ENCODE measurements around the gene USH1C.

Gene USH1C

DNA sequence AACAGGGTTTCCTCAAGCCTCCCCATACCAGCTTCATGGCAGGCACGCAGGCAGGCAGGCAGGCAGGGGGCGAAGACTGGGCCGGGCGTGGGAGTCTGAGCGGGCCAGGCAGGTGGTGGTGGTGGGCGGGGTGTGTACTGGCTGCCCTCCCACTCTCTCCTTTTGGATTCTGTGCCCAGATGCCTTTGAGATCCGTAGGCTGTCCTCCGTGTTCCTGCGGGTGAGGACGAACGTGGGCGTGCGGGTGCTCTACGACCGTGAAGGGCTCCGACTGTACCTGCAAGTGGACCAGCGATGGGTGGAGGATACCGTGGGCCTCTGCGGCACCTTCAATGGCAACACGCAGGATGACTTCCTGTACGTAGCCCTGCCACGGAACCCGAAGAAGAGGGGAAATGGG, 25.8 kb upstream of the USH1C start:
- DNase-seq (ENCODE audit: low spot score) = no peak

DNA sequence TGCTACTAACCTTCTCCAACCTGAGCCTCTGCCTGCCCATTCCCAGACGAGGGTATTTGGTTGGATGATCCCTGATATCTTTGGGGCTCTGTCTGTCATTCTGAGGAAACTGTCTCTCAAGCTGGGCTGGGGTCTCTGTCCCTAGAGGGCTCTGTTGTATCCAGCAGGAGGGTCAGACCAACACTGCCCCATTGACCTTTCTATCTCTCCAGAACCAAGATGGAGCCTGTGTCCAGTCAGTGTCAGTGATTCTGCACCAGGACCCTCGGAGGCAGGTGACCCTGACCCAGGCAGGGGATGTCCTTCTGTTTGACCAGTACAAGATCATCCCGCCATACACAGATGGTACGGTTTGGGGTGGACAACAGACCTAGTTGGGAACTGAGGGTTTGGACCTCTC, 24.7 kb upstream of the USH1C start:
- no peak for DNase-seq (ENCODE audit: low spot score)

- DNase-seq (ENCODE audit: low spot score) = no peak
Measured at GRCh38 chr11:17564687-17565042, 20.4 kb upstream of the USH1C start.

DNA sequence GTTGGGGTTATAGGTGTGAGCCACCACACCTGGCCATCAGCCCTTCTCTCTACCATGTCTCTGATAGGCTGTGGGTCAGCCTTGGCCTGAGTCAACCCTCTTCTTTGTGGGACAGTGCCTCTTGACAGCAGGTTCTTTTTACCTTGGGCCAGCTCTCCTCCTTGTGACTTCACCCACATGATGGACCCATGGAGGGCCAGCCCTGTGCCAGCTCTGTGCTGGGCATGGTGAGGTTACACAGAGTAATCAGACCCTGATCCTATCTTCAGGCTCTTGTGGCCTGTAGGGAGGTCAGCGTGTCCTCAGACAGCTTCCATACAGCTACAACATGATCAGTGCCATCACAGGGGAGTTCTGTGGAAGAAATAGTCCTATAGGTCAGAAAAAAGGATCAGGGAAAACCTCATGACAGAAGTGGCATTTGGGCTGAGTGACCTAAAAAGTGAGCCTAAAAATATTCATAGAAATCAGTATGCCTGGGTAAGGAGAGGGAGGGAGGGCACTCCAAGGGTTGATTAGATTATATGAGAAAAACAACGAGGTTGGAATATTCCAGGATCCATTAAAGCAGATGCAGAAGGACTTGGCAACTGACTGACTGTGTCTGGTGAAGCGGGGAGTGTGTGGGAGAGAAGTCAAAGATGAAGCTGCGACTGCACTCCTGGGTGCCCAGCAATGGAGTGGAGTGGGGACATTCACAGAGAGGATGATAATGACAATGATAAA, 19.9 kb upstream of the USH1C start:
- DNase-seq (ENCODE audit: low spot score) = no peak

DNA sequence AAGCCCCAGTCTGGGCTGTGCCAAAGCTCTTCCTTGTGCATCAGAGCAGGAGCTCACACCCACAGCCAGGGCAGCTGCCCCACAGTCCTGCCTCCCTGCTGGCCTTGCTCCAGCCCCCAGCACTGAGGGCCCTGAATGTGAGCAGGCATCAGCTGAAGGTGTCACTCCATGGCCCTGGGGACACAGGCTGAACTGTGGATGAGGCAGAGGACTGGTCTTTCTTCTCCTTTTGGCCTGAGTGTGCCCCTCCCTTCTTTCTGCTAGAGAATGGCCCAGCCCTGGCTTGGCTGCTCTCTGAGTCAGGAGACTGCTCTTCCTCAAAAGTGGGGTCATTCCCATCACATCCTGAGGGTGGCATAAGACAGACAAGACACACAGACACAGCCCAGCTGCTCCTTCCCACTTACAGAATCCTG, 19.0 kb upstream of the USH1C start:
- no peak for DNase-seq (ENCODE audit: low spot score)

DNA sequence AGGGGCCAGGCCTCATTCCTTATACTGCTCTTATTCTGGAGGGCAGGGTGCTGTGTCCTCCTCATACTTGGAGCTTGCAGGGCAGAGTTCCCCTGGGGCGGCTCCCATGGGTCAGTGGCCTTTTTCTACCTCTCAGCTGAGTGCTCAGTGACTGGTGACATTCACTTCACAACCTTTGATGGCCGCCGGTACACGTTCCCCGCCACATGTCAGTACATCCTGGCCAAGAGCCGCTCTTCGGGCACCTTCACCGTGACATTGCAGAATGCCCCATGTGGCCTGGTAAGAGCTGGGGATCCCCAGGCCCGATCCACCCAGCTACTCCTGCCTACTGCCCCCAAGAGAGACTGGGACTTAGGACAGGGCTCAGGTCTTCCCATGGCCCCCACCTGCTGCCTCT, 17.3 kb upstream of the USH1C start:
- DNase-seq (ENCODE audit: low spot score) = no peak

DNA sequence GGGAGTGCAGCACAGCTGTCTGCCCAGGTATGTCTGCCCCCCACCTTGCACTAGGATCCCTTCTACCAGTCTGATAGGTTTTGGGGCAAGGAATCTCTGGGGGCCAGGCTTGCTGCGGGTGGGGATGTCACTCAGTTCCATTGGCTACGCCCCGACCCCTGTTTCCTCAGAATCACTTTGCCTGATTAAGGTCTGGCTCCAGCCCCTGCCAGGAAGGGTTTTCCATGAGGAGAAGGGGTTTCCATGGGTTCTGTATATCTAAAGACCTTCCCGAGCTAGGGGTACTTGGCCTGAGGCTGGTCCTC, 16.8 kb upstream of the USH1C start:
- no peak for DNase-seq (ENCODE audit: low spot score)

GRCh38 chr11:17560281-17561110, 16.3 kb upstream of the USH1C start:
- no peak for DNase-seq (ENCODE audit: low spot score)

- no peak for DNase-seq (ENCODE audit: low spot score)
Measured at GRCh38 chr11:17559341-17560087, 15.3 kb upstream of the USH1C start.

DNA sequence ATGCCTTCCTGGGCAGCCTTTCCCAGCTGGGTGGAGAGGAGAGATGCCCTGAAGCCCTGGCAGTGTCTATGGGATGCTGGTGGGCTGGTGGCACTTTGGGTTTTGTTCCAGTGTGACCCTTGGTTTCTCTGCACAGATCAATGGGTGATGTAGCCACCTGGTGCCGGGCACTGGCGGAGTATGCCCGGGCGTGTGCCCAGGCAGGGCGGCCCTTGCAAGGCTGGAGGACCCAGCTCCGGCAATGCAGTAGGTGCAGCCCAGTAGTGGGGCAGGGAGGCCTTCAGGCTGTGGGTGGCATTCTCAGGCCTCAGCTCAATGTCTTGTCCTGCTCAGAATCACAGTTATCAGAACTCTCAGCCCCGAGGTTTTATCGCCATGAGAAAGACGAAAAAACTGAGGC, 14.7 kb upstream of the USH1C start:
- no peak for DNase-seq (ENCODE audit: low spot score)

DNA sequence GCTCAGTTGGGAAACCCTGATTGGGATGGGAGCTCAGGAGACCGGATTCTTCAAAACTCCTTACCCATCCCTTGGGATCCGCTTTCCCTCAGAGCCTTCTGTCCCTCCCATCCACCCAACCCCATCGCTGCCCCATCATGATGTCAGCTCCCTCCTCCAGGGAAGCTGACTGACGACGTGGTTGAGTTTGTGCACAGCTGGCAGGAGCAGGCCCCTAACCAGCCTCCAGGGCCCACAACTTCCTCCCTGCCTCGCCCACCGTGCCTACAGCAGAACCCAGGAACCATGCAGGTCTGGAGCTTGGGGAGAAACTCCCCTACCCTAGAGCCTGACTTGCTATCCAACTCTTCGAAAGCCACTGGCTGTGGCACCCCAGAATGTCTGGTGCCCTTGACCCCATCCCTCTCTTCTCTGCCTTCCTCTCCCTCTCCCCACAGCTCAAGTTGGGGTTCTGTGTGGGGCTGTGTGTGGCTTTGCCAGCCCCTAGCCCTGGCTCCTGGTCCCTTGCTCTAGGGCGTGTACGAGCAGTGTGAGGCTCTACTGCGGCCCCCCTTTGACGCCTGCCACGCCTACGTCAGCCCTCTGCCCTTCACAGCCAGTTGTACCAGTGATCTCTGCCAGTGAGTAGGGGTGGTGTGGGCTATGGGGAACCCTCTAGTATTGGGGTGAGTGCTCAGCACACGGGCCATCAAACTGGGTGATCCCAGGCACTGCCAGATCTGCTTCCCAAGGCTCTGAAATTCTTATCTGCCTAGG, 14.0 kb upstream of the USH1C start:
- DNase-seq (ENCODE audit: low spot score) = no peak

DNA sequence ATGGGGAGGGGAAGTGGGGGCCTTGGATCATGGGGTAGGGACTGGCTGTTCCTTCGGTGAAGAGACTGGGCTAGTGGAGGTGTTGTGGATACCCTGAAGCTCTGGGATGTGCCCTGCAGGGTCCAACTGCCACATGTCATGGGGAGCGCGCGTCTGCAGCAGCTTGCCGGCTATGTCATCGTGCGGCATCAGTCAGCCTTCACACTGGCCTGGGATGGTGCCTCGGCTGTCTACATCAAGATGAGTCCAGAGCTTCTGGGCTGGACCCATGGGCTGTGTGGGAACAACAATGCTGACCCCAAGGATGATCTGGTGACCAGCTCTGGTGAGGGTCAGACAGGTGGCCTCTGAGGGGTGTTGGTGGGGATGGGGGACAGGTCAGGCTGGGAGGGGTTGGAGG, 12.8 kb upstream of the USH1C start:
- no peak for DNase-seq (ENCODE audit: low spot score)

DNA sequence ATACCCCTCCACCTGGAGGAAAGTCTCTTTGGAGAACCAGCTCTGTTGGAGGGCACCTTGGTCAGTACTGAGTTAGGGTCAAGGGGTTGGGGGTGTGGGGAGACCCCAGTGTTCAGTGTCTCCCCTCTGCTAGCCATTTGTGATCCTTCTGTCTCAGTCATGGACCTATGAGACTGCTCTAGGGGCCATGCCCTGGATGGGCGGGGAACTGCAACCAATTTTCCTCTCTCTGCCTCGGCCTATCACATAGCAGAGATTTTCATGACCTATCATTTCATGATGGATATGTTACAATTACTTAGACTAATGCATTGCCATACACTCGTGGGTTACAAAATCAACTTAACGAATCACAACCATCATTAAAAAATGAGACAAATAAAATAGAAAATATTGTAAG, 10.3 kb upstream of the USH1C start:
- DNase-seq (ENCODE audit: low spot score) = no peak

DNA sequence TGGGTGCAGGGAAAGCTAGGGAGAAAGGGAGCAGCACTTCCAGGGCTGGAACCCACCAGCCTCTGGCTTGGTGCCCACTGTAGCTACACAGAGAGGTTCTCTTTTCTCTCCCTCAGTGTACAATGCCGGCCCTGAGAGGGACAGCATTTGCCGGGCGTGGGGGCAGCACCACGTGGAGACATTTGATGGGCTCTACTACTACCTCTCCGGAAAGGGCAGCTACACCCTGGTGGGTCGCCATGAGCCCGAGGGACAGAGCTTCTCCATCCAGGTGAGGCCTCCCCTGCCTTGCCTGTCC, 9.0 kb upstream of the USH1C start:
- no peak for DNase-seq (ENCODE audit: low spot score)

DNA sequence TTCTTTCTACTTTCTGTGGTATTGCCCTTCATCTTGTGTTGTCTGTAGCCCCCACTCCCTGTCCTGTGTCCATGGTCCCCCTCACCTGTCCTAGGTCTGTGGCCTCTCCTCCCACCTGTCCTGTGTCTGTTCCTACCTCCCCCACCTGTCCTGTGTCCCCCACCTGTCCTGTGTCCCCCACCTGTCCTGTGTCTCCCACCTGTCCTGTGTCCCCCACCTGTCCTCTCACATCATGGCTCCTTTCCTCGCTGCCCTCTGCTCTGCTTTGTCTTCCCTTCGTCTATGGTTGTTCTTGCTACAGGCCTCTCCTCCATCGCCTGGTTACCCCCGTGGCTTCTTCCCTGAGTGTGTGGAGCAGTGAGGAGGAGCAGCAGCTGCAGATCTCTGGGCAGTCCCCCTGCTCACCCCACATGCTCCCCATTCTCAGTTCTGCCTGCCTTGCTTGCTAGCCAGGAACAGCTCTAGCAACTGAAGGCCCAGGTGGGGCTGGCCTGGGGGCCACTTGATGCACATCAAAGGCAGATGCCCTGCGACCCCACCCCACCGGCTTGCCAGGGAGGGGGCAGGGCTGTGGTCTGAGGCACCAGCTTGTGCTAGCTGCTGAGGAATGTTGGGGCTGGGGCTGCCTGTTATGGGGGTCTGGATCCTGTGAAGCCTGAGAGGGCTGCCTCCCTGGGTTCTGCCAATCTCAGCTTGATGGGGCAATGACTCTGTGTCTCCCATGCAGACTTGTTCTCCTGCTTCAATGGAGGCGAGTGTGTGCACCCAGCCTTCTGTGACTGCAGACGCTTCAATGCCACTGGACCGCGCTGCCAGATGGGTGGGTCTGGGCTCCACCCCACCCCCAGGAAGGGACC, 8.4 kb upstream of the USH1C start:
- DNase-seq (ENCODE audit: low spot score) = no peak

DNA sequence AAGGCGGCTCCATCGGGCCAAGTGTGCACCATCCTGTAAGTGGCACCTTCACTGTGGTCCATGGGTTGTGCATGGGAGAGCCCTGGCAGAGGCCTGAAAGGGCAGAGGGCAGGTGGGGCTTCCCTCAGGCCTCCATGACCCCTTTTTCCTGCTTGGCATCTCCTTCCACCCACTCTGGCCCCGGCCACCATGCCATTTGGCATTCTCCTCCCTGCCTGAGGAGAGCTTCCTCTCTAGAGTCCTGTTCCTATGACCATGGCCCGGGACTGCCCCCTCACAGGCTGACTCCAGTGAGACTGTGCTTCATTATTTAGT, 7.8 kb upstream of the USH1C start:
- DNase-seq (ENCODE audit: low spot score) = no peak

- DNase-seq (ENCODE audit: low spot score) = no peak
Measured at GRCh38 chr11:17551347-17552040, 7.3 kb upstream of the USH1C start.

DNA sequence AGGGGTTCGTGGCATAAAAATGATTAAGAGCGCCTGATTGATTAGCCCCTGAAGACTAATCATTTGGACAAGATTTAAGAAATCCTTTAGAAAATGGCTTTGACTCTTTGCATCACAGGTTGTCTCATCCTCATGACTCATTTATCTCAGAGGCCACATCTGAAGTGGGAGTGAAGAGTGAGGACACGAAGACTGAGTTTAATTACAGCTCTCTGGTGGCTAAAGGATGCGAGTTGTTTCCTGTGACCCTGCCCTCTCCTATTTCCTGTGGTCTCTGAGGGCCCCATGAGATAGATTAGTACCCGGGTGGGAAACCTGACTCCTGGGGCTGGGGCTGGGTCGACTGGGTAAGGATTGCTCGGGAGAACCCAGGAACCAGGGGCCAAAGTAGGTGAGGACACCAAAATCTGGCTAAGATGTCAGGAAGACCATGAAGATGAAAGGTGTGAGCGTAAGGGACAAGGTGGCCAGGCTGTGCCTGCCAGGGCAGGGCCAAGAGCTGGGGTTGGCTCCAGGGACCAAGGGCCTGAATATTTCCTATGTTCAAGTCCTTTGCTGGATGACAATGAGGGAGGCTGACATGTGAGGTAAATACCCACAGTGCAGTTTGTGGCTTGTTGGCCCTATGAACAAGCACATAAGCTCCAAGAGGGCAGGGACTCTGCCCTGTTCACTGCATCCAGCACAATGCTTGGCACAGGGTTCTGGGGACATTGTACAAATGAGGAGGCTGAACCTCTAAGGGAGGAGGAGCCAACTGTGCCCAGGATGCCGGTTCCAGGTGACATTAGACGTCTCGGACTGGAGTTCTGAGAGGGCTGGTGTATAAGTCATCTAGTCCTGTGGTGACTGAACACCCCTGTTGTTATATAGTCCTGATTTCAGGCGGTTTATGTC, 6.5 kb upstream of the USH1C start:
- peak; percentile 60 for DNase-seq (ENCODE audit: low spot score)

GRCh38 chr11:17548444-17548843, 4.2 kb upstream of the USH1C start:
- DNase-seq (ENCODE audit: low spot score) = no peak

GRCh38 chr11:17547932-17548331, 3.7 kb upstream of the USH1C start:
- no peak for DNase-seq (ENCODE audit: low spot score)

All from SW480 (cell line).